Ishikawa (cell line): Measurements from ENCODE around the gene DCLK1.

ENCODE experiments used
- CEBPB ChIP-seq: IDR thresholded peaks from 2 replicates; pipeline ENCODE4 v1.6.1; 2012
- CREB1 ChIP-seq: IDR thresholded peaks from 2 replicates; pipeline ENCODE4 v1.6.1; 2012; ENCODE audit warnings: low read depth
- EGR1 ChIP-seq: IDR thresholded peaks from 2 replicates; pipeline ENCODE4 v1.6.1; 2012
- EP300 ChIP-seq: IDR thresholded peaks from 2 replicates; pipeline ENCODE4 v1.6.1; 2012; ENCODE audit warnings: borderline replicate concordance
- FOXM1 ChIP-seq: IDR thresholded peaks from 2 replicates; pipeline ENCODE4 v1.6.1; 2012; ENCODE audit warnings: low read depth, borderline replicate concordance
- NFIC ChIP-seq: IDR thresholded peaks from 2 replicates; pipeline ENCODE4 v1.6.1; 2012
- RAD21 ChIP-seq: IDR thresholded peaks from 2 replicates; pipeline ENCODE4 v1.6.1; 2012; ENCODE audit warnings: low read depth
- REST ChIP-seq: IDR thresholded peaks from 2 replicates; pipeline ENCODE4 v1.6.1; 2012; ENCODE audit warnings: low read depth, mild to moderate bottlenecking
- TAF1 ChIP-seq: IDR thresholded peaks from 2 replicates; pipeline ENCODE4 v1.6.1; 2012; ENCODE audit warnings: low read depth, mild to moderate bottlenecking
- TCF12 ChIP-seq: IDR thresholded peaks from 2 replicates; pipeline ENCODE4 v1.6.1; 2012; ENCODE audit warnings: low read depth
- TEAD4 ChIP-seq: IDR thresholded peaks from 2 replicates; pipeline ENCODE4 v1.6.1; 2012
- YY1 ChIP-seq: IDR thresholded peaks from 2 replicates; pipeline ENCODE4 v1.6.1; 2012; ENCODE audit warnings: low read depth
- ZBTB7A ChIP-seq: IDR thresholded peaks from 2 replicates; pipeline ENCODE4 v1.6.1; 2012; ENCODE audit warnings: low read depth
- TF ChIP-seq, protein P1 (sequence below): IDR thresholded peaks from 2 replicates; pipeline ENCODE4 v1.6.1; 2012
- TF ChIP-seq, protein P2 (sequence below): IDR thresholded peaks from 2 replicates; pipeline ENCODE4 v1.6.1; 2012

The DCLK1 gene

GRCh38 chr13:35818633-35819067 lies 312.5 kb downstream of the DCLK1 start:
- no peak for TF ChIP-seq REST
- no peak for TF ChIP-seq YY1
- peak; percentile 50 for TF ChIP-seq RAD21

DNA sequence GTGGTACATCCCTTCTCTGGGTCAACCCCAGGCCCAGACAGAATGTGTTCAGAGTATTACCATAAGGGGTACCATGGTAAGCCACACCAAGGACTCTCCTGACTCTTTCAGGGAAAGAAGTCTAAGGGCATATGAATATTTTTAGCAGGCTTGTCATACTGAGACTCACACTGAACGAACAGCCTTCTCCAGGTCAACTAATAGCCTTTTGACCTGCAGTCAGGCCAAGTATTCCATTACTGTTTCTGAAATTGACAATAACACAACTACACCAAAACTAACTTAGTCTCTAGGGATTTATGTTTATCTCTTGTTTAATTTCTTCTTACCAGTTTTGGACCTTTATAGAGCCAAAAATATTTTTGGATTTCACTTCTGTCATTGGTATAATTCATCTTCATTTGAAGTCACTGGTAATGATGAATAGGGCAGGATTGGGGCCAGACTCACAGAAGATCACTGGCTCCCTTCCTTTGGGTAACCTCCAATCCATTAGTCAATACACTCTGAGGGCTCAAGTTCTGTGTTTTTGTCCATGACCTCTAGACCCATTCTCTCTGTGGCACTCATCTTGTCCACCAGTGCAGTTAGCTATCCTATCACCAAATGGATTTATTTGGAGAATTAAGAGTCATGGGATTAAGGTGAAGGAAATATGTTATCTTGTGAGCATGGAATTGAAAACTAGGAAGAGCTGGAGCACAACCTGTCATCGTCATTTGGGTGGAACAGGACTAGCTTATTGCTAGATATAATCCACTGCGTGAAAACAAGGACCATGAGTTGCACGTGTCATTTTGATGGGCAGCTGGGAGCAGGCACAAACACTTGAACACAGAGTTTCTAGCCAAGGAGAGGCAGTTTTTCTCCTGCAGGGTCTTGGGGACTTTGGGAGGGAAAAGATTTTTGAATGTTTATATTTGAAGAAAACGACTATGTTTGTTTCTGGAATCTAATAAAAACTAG lies 313.3 kb downstream of the DCLK1 start:
- TF ChIP-seq ZBTB7A = no peak
- TF ChIP-seq TAF1 = no peak
- TF ChIP-seq CREB1 = no peak
- TF ChIP-seq, protein P1, sequence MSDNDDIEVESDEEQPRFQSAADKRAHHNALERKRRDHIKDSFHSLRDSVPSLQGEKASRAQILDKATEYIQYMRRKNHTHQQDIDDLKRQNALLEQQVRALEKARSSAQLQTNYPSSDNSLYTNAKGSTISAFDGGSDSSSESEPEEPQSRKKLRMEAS = no peak
- TF ChIP-seq CEBPB = no peak
- TF ChIP-seq, protein P2, sequence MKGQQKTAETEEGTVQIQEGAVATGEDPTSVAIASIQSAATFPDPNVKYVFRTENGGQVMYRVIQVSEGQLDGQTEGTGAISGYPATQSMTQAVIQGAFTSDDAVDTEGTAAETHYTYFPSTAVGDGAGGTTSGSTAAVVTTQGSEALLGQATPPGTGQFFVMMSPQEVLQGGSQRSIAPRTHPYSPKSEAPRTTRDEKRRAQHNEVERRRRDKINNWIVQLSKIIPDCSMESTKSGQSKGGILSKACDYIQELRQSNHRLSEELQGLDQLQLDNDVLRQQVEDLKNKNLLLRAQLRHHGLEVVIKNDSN = no peak
- no peak for TF ChIP-seq REST
- no peak for TF ChIP-seq EGR1
- no peak for TF ChIP-seq TEAD4
- no peak for TF ChIP-seq TCF12
- TF ChIP-seq EP300 = no peak
- TF ChIP-seq RAD21 = no peak
- TF ChIP-seq FOXM1 = no peak
- TF ChIP-seq YY1 = no peak
- no peak for TF ChIP-seq NFIC

GRCh38 chr13:35814605-35815011 lies 316.6 kb downstream of the DCLK1 start:
- TF ChIP-seq EP300 (no peak), ZBTB7A (no peak), TCF12 (no peak), REST (no peak), EGR1 (no peak), FOXM1 (no peak), TAF1 (no peak), CEBPB (no peak)
- TF ChIP-seq, protein P2 = no peak
- TF ChIP-seq, protein P1 = no peak

DNA sequence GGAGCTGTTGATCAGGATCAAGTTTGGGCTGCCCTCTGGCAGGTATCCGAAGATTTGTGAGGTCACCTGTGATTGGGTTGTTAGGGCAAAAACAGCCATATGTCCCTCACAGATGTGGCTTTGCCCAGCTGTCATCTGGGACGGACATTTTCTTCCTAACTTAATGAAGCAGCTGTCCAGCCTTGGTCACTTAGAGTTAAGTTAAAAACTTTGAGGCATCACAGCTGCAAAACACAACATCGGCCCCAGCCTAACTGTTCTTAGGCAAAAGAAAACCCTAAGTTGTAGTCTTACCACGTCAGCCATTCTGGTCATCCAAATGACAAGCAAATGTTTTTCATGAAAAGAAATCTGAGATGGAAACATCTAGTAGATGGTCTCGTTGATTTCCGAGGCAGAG lies 318.4 kb downstream of the DCLK1 start:
- no peak for TF ChIP-seq EP300
- TF ChIP-seq, protein P1 = no peak
- no peak for TF ChIP-seq CREB1
- TF ChIP-seq CEBPB = no peak
- no peak for TF ChIP-seq REST
- no peak for TF ChIP-seq TCF12
- TF ChIP-seq EGR1 = no peak
- no peak for TF ChIP-seq RAD21
- no peak for TF ChIP-seq TAF1
- no peak for TF ChIP-seq ZBTB7A
- TF ChIP-seq YY1 = no peak
- TF ChIP-seq NFIC = no peak
- TF ChIP-seq TEAD4 = no peak
- TF ChIP-seq, protein P2 = no peak
- TF ChIP-seq FOXM1 = no peak
